SKM-1 treated with dmso at 0.1 percent for 144 hours (cell line): ENCODE results near the gene IL15RA.
"Not testable (repeated sequence)": the region's sequence is repeated elsewhere in the genome, so short reads cannot be mapped to it uniquely, and the experiment has no call there.

Source experiments
- DNase-seq: peaks from one replicate; lab custom pipeline; 2025; ENCODE audit not compliant: unreplicated experiment; lab: John Stamatoyannopoulos, UW

The IL15RA gene

GRCh38 chr10:6006546-6006945 lies 29.2 kb upstream of the IL15RA start:
- no peak for DNase-seq

- DNase-seq: no peak
Measured at GRCh38 chr10:6005856-6006395, 28.6 kb upstream of the IL15RA start.

GRCh38 chr10:6005161-6005804 lies 27.9 kb upstream of the IL15RA start:
- not testable (repeated sequence) for DNase-seq

- no peak for DNase-seq
Measured at GRCh38 chr10:6002809-6003510, 25.6 kb upstream of the IL15RA start.

- no peak for DNase-seq
Measured at GRCh38 chr10:5999440-6000165, 22.3 kb upstream of the IL15RA start.

- no peak for DNase-seq
Measured at GRCh38 chr10:5996696-5997095, 19.4 kb upstream of the IL15RA start.

GRCh38 chr10:5992398-5992797 lies 15.1 kb upstream of the IL15RA start:
- no peak for DNase-seq

GRCh38 chr10:5991708-5992107 lies 14.4 kb upstream of the IL15RA start:
- DNase-seq: no peak

- DNase-seq: no peak
Measured at GRCh38 chr10:5989756-5990155, 12.4 kb upstream of the IL15RA start.

- no peak for DNase-seq
Measured at GRCh38 chr10:5988336-5988920, 11.1 kb upstream of the IL15RA start.

GRCh38 chr10:5987747-5988146 lies 10.4 kb upstream of the IL15RA start:
- DNase-seq: no peak

GRCh38 chr10:5985029-5985428 lies 7.7 kb upstream of the IL15RA start:
- no peak for DNase-seq

- no peak for DNase-seq
Measured at GRCh38 chr10:5983774-5984173, 6.4 kb upstream of the IL15RA start.

- no peak for DNase-seq
Measured at GRCh38 chr10:5981529-5981928, 4.2 kb upstream of the IL15RA start.

- DNase-seq: no peak
Measured at GRCh38 chr10:5978230-5978489, 817 bp upstream of the IL15RA start.

- DNase-seq: no peak
Measured at GRCh38 chr10:5976512-5977470, 552 bp downstream of the IL15RA start.

GRCh38 chr10:5975641-5976473 lies 1.5 kb downstream of the IL15RA start:
- DNase-seq: no peak

- DNase-seq: no peak
Measured at GRCh38 chr10:5973069-5973468, 4.3 kb downstream of the IL15RA start.

GRCh38 chr10:5971886-5972285 lies 5.5 kb downstream of the IL15RA start:
- no peak for DNase-seq

- no peak for DNase-seq
Measured at GRCh38 chr10:5971315-5971832, 6.0 kb downstream of the IL15RA start.
